Keratinocyte (primary cell): ENCODE data around the gene RAET1G. TPM values are rescaled to one million over a fixed set of nuclear protein-coding genes. Genes with fewer than 3 reads are reported as not detected.
"Not testable (repeated sequence)": the region's sequence is repeated elsewhere in the genome, so short reads cannot be mapped to it uniquely, and the experiment has no call there.

Experiments used
- DNase-seq: peaks from one replicate; pipeline ENCODE4 v3.0.0-alpha.2; 2011; ENCODE audit warnings: low read depth, missing footprints, low spot score
- FAIRE-seq: peaks from 2 replicates; lab custom pipeline; 2011; peaks lifted over from hg19 to GRCh38; lab: Jason Lieb, UNC
- H2AFZ ChIP-seq: 2 replicates; pipeline ENCODE4 v1.6.0; 2012; ENCODE audit warnings: low read length, control low read depth, inconsistent platforms; ENCODE audit not compliant: control insufficient read depth
- H3K27ac ChIP-seq: 2 replicates; pipeline ENCODE4 v1.5.1; 2011; ENCODE audit warnings: low read length; ENCODE audit not compliant: control insufficient read depth, insufficient read depth
- H3K27me3 ChIP-seq: 3 replicates; pipeline ENCODE4 v1.6.0; 2011; ENCODE audit warnings: low read length; ENCODE audit not compliant: control insufficient read depth, insufficient read depth; ENCODE audit errors: extremely low read depth
- H3K36me3 ChIP-seq, 2 experiments: 2 replicates in 1 of 2; 3 replicates in 1 of 2; pipeline ENCODE4 v1.5.1; 2011; ENCODE audit warnings: low read length in 2 of 2, mild to moderate bottlenecking in 1 of 2; ENCODE audit not compliant: control insufficient read depth in 2 of 2, insufficient read depth in 2 of 2; ENCODE audit errors: extremely low read depth in 1 of 2
- H3K4me1 ChIP-seq: 3 replicates; pipeline ENCODE4 v1.5.1; 2011; ENCODE audit warnings: low read length; ENCODE audit not compliant: control insufficient read depth, insufficient read depth; ENCODE audit errors: extremely low read depth
- H3K4me2 ChIP-seq: 3 replicates; pipeline ENCODE4 v1.6.0; 2011; ENCODE audit warnings: low read depth, low read length; ENCODE audit not compliant: control insufficient read depth, insufficient read depth; ENCODE audit errors: extremely low read depth
- H3K4me3 ChIP-seq, 3 experiments: fragments of 200-600 bp in 1 of 3; sonication (generic) in 1 of 3; 2 replicates in 2 of 3; 3 replicates in 1 of 3; pipeline ENCODE4 v1.5.1; 2011 to 2016; ENCODE audit warnings: low read length in 3 of 3, mild to moderate bottlenecking in 3 of 3, control low read depth in 2 of 3, inconsistent platforms in 1 of 3, low read depth in 1 of 3, mixed read lengths in 1 of 3, mixed run types in 1 of 3, moderate library complexity in 1 of 3; ENCODE audit not compliant: control insufficient read depth in 2 of 3, insufficient read depth in 2 of 3; ENCODE audit errors: extremely low read depth in 1 of 3
- H3K79me2 ChIP-seq: 2 replicates; pipeline ENCODE4 v1.6.0; 2012; ENCODE audit warnings: low read length; ENCODE audit not compliant: control insufficient read depth, insufficient read depth
- H3K9ac ChIP-seq: 3 replicates; pipeline ENCODE4 v1.6.0; 2011; ENCODE audit warnings: low read length; ENCODE audit not compliant: control insufficient read depth, insufficient read depth; ENCODE audit errors: extremely low read depth
- H3K9me1 ChIP-seq: 3 replicates; pipeline ENCODE4 v1.6.0; 2011; ENCODE audit warnings: low read length; ENCODE audit not compliant: control insufficient read depth, insufficient read depth; ENCODE audit errors: extremely low read depth
- H3K9me3 ChIP-seq: 2 replicates; pipeline ENCODE4 v1.5.1; 2012; ENCODE audit warnings: low read depth, low read length; ENCODE audit not compliant: control insufficient read depth
- H4K20me1 ChIP-seq: 3 replicates; pipeline ENCODE4 v1.6.0; 2011; ENCODE audit warnings: low read length; ENCODE audit not compliant: control insufficient read depth, insufficient read depth; ENCODE audit errors: extremely low read depth
- CTCF ChIP-seq, 3 experiments: IDR thresholded peaks in 1 of 3; conservative IDR thresholded peaks in 1 of 3; optimal IDR thresholded peaks in 1 of 3; 2 replicates in 2 of 3; 3 replicates in 1 of 3; pipeline versions ENCODE3 to v1.5.1; 2011; ENCODE audit warnings: low read length in 3 of 3, mild to moderate bottlenecking in 3 of 3, moderate library complexity in 2 of 3, control low read depth in 1 of 3, inconsistent platforms in 1 of 3; ENCODE audit not compliant: insufficient read depth in 2 of 3; ENCODE audit errors: extremely low read depth in 1 of 3
- EZH2 ChIP-seq: IDR thresholded peaks from one replicate; pipeline ENCODE4 v1.6.1; 2012; ENCODE audit warnings: inconsistent platforms, mild to moderate bottlenecking, low read length, moderate library complexity
- dilution Hi-C: fragments of 300-500 bp; cut with MboI; formaldehyde crosslinking; loops from one replicate; pipeline ENCODE4 v1.7.0; 2020; ENCODE audit warnings: low sequenced_read_pairs; ENCODE audit not compliant: extremely low pct_ligation_motif_present
- polyA plus RNA-seq, 5 experiments: library from polyadenylated mRNA; depleted of rRNA in 3 of 5; stranded (reverse) in 3 of 5; stranded (forward) in 1 of 5; unstranded in 1 of 5; fragments of >200 nt; gene quantifications; 1 replicate in 1 of 5; 2 replicates in 3 of 5; 3 replicates in 1 of 5; pipeline versions ENCODE4 v1.2.1 to v1.2.3, GENCODE V29; 2011 to 2012; ENCODE audit warnings: missing spikeins in 2 of 5, low read depth in 1 of 5, low replicate concordance in 1 of 5

RAET1G gene
- polyA plus RNA-seq, 1 donor (not counting 4 experiments of a cell fraction or from before 2014, with no cell fraction given) = 16.4 TPM

GRCh38 chr6:149943321-149943720, 20.4 kb upstream of the RAET1G start:
- H3K9me3 ChIP-seq, H3K4me2 ChIP-seq, H3K9me1 ChIP-seq, H3K27me3 ChIP-seq, FAIRE-seq, H3K4me3 ChIP-seq, H3K79me2 ChIP-seq, dilution Hi-C loops, H3K27ac ChIP-seq, H2AFZ ChIP-seq, H3K36me3 ChIP-seq, H3K9ac ChIP-seq, DNase-seq, H4K20me1 ChIP-seq: not testable (repeated sequence)
- H3K4me1 ChIP-seq = peaks cover 12% of the 10 kb centered on the region

- dilution Hi-C loops = no loop called here
- Histone ChIP-seq H4K20me1 (no peaks in the 10 kb centered on the region), H2AFZ (peak overlapping the region; percentile 95), H3K4me3 (peak overlapping the region; percentile 68 to 79 (median 76)), H3K27ac (no peak overlapping the region), H3K4me2 (peak overlapping the region; percentile 90), H3K9me3 (no peaks in the 10 kb centered on the region), H3K4me1 (peaks cover 13% of the 10 kb centered on the region), H3K36me3 (peaks cover 0 to 2% of the 10 kb centered on the region in 2 experiments), H3K27me3 (peaks cover 11% of the 10 kb centered on the region), H3K79me2 (no peaks in the 10 kb centered on the region), H3K9ac (peak overlapping the region; percentile 65), H3K9me1 (no peaks in the 10 kb centered on the region)
- DNase-seq (no peak), FAIRE-seq (no peak)
- peak in 1 of 3 experiments; percentile 9 for TF ChIP-seq CTCF (optimal IDR thresholded peaks at IDR 0.05 in 1 of 3, IDR thresholded peaks at IDR 0.05 in 1 of 3, conservative IDR thresholded peaks at IDR 0.05 in 1 of 3; ENCODE audit: extremely low read depth in 1 of 3, insufficient read depth in 2 of 3, low read length in 3 of 3)
- no peak for TF ChIP-seq EZH2
These were observed 19.5 kb upstream of the RAET1G start for GRCh38 chr6:149942461-149942829.
